NCI-H526 (cell line): ENCODE results near the gene MAPK8IP3.

ENCODE experiments used
- DNase-seq, 2 experiments: peaks; one replicate each; lab custom pipeline; 2025; lab: John Stamatoyannopoulos, UW

MAPK8IP3 gene

DNA sequence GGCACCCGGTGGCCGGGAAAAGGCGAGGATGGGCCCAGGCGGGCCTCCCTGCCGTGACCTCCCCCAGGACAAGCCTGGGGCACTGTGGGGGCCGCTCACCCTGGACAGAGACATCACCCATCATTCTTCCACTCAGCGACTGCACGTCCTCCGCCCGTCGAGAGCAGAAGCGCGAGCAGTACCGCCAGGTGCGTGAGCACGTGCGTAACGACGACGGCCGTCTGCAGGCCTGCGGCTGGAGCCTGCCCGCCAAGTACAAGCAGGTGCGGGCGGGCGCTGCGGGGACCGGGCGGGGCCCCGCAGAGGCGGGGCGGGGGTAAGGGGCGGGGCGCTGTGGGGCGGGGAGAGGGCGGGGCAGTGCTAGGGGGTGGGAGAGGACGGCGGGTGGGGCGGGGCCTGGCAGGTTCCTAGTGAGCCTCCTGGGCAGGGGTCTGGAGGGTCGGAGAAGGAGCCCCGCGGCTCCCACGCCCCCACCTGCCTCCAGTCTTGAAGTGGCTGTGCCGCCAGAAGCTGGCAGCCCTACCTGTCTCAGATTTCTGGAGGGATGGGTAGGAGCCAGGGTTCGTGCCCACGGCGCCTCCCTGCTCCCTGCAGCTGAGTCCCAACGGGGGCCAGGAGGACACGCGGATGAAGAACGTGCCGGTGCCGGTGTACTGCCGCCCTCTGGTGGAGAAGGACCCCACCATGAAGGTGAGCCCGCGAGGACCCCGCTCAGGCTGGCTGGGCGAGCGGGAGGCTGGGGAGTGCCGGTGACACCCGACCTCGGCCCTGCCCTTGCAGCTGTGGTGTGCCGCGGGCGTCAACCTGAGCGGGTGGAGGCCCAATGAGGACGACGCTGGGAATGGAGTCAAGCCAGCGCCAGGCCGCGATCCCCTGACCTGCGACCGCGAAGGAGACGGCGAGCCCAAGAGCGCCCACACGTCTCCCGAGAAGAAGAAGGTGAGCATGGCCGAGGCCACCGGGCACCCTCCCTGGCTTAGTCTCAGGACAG, 57.8 kb downstream of the MAPK8IP3 start:
- DNase-seq: peak; percentile 42 to 62

DNA sequence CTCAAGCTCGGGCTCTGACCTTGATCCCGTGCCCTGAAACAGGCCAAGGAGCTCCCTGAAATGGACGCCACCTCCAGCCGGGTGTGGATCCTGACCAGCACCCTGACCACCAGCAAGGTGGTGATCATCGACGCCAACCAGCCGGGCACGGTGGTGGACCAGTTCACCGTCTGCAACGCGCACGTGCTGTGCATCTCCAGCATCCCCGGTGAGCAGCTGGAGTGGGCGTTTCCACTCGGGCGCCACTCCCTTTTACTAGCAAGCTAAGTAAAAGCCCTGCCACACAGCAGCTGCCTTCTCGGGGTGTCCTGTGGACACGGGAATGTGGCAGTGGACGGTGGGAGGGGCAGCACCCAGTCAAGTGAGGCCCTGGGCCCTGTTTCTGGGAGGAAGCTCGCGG, 59.0 kb downstream of the MAPK8IP3 start:
- DNase-seq: no peak

DNA sequence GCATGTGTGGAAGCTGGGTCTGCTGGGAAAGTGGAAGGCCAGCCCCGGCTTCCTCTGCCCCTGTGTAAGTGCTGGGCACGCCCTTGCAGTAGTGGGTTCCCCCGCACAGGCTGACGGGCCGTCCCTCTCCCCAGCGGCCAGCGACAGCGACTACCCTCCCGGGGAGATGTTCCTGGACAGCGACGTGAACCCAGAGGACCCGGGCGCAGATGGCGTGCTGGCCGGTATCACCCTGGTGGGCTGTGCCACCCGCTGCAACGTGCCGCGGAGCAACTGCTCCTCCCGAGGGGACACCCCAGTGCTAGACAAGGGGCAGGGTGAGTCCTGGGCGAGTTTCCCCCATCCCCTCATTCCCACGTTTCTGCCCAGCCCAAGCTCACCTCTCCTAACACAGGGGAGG, 59.8 kb downstream of the MAPK8IP3 start:
- no peak for DNase-seq

DNA sequence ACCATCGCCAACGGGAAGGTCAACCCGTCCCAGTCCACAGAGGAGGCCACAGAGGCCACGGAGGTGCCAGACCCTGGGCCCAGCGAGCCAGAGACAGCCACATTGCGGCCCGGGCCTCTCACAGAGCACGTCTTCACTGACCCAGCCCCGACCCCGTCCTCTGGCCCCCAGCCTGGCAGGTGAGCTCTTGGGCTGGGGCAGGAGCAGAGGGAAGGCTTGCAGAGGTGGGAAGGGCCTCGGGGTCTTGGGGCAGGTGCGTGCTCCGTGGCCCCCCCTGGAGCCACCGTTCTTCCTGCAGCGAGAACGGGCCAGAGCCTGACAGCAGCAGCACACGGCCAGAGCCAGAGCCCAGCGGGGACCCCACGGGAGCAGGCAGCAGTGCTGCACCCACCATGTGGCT, 60.2 kb downstream of the MAPK8IP3 start:
- no peak for DNase-seq

DNA sequence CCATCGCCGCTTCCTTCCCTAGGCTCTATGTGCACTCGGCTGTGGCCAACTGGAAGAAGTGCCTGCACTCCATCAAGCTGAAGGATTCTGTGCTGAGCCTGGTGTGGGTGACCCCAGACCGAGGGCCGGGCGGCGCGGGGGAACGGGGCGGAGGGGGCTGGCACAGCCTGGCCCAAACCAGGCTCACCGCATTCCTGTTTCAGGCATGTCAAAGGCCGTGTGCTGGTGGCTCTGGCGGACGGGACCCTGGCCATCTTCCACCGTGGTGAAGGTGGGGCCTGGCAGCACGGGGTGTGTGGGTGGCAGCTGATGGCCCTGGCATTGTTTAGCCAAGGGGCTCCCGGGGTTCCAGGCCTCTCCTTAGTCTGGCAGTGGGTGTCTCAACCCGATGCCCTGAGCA, 60.7 kb downstream of the MAPK8IP3 start:
- no peak for DNase-seq

DNA sequence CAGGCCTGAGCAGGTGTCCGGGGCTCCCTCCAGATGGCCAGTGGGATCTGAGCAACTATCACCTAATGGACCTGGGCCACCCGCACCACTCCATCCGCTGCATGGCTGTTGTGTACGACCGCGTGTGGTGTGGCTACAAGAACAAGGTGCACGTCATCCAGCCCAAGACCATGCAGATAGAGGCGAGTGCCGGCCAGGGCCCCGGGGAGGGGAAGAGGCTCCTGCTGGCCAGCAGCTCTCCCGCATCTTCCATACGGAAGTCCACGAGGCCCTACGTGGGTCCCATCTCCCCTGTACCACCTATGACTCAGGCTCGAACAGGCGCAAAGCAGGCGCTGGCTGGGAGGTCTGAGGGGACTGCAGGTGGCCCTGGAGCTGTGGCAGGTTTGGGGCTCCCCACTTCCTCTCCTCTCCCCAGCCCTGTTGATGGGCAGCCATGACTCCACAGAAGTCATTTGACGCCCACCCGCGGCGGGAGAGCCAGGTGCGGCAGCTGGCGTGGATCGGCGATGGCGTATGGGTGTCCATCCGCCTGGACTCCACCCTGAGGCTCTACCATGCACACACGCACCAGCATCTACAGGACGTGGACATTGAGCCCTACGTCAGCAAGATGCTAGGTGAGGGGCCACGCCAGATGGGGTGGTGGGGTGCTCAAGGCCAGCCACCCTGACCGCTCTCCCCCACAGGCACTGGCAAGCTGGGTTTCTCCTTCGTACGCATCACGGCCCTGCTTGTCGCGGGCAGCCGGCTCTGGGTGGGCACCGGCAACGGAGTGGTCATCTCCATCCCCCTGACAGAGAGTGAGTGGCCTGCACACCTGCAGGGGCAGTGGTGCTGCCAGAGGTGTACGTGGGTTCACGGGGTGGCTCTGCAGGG, 61.4 kb downstream of the MAPK8IP3 start:
- no peak for DNase-seq

DNA sequence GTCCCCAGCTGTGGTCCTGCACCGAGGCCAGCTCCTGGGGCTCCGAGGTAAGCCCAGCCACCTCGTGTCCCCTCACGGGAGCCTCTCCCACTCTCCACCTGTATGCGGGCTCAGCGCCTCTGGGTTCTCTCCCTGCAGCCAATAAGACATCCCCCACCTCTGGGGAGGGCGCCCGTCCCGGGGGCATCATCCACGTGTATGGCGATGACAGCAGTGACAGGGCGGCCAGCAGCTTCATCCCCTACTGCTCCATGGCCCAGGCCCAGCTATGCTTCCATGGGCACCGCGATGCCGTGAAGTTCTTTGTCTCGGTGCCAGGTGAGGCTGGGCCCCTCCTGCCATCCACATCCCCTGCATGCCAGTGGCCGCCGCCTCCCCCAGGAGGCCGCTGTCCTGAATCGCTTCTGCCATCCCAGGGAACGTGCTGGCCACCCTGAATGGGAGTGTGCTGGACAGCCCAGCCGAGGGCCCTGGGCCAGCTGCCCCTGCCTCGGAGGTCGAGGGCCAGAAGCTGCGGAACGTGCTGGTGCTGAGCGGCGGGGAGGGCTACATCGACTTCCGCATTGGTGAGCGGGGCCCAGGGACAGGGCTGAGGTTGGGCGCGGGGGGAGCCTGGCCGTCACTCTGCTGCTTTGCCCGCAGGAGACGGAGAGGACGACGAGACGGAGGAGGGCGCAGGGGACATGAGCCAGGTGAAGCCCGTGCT, 62.2 kb downstream of the MAPK8IP3 start:
- no peak for DNase-seq

DNA sequence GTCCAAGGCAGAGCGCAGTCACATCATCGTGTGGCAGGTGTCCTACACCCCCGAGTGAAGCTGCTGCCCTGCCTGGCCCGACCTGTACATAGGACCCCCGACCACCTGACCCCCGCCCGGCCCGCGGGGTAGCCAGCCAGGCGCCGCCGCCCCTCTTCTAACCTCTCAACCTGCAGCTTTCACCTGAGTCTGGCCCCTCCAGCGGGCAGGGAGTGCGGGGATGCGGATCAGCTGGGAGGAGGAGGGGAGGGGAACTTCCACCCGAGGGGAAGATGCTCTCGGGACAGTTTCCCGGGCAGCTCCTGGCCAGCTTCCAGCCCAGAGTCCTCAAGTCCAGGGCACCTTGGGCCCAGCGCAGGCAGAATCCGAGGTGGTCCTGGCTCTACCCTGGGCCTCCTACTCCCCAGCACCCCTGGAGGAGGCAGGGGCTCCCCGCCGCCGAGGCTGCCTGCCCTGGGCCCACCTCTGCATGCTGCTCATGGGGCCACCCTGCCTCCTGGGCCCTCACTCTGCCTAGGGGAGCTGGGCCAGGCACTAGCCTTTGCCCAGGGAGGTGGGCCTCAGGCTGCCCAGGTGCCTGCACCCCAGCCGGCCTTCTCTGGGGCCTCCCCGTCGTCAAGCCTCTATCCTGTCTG, 62.9 kb downstream of the MAPK8IP3 start:
- DNase-seq: no peak

DNA sequence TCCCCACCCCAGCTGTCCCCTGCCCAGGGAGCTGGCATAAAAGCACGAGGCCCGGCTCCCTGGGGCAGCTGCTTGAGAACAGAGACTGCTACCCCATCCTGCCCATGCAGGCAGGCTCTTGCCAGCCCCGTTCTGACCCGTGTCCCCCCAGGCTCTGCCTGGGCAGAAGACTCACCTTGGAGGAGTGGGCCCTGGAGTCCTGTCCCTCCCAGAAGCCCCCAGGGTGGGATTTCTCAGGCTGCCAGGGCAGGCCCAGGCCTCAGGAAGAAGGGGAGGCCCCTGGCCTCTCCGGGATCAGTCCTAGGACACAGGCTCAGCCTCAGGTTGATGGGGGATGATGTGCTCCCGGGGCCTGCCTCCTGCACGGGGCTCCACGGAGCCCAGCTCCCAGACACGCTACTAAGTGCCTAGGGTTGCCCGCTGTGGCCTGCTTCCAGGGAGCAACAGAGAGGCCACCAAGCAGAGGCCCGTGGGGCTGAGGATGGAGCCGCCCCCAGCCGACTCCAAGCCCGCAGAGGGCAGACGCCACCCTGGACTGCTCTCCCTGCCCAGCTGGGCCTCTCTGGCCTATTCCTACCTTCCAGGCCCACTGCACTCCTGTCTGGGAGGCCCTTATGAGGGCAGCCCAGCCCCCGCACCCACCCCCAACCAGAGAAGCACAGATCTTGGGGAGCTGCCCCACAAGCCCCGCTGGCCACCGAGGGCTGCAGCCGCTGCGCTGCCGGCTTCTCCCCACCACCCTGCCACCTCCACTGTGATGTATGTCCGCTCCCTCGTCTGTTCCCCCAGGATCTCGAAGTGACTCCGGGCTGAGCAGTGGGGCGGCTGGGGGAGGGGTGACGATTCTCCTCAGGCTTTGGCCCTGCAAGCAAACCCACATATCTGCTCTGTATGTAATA, 63.7 kb downstream of the MAPK8IP3 start:
- no peak for DNase-seq

DNA sequence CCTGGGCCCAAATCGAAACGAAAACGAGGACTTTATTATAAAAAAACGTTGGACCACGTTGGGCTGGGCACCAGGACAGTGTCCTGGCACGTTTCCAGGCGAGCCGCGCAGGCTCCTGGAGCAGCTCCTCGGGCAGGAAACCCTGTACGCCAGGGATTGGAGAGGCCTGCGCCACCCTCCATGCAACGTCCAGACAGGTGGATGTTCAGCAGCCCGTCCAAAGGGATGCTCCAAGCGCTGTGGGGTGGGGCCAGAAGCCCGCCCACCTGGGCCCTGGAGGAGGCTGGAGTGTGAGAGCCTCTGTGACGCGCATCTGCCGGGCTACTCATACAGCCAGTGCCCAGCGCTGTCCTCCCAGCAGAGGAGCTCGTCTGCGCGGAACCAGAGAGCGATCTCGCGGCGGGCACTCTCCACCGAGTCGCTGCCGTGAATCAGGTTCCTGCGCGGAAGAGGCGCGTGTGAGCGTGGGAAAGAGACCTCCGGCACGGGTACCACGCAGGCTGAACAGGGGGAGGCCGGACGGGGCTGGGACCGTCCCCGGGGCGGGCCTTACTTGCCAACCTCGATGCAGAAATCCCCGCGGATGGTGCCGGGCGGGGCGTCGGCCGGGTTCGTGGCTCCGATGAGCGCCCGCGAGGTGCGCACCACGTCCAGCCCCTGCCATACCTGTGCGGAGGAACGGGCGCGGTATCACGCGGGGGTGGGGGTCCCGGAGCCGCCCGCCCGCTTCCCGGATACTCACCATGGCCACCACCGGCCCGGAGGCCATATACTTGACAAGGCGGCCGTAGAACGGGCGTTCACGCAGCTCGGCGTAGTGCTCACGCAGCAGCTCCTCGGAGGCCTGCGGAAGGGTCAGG, 64.6 kb downstream of the MAPK8IP3 start:
- peak; percentile 69 to 82 for DNase-seq

DNA sequence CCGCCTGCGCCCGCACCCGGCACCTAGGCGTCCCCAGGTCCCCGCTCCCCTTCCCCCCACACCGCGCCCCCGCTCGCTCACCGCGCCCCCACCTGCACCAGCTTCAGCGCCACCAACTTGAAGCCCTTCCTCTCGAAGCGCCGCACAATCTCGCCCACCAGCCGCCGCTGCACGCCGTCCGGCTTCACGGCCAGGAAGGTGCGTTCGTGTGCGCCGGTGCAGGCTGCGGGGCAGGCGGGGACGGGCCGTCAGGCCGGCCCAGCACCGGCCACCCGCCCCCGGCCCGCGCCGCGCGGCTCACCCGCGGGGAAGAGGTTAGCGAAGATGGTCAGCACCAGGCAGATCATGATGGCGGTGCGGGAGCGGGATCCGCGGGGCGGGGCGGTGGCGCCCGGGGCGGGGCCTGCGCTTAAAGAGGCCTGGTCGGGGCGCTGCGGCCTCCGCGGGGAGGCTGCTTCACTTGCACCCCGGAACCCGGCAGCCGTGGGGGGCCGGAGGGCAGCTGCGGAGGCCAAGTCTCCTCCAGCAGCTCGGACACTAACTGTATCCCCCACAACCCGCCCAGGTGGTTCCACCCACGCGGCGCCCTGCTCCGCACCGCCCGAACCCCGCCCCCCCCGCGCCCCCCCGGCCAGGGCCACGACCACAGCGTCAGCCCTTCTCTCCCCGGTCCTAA, 65.3 kb downstream of the MAPK8IP3 start, which contains the start of gene NME3:
Gene NME3, minus strand, starts transcription at position 356 of the 676 bp plus-strand sequence. Its CDS starts 9 bp downstream, at position 347.
- DNase-seq: peak in 1 of 2 experiments; percentile 55

DNA sequence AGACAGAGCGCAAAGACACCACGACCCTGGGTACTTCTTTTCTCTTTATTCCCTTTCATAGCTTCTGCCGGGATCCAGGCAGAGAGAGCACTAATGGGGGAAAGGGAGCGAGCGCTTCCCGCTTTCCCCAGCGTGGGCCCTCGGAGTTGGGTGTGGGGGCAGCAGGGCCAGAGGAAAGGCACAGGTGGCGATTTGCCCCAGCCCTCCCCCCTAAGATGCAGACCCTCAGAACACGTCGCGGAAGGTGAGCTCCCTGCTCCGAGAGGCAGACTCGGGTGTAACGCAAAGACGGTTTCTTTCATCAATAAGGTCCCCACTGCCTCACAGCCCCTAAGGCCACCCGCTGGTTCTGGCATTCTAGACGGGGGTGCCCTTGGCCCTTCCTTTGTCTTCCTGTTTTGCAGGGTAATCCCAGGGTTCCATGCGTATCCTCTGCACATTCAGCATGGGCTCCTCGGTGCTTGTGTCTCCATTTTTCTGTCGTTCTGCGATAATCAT, 65.9 kb downstream of the MAPK8IP3 start:
- peak in 1 of 2 experiments; percentile 10 for DNase-seq

DNA sequence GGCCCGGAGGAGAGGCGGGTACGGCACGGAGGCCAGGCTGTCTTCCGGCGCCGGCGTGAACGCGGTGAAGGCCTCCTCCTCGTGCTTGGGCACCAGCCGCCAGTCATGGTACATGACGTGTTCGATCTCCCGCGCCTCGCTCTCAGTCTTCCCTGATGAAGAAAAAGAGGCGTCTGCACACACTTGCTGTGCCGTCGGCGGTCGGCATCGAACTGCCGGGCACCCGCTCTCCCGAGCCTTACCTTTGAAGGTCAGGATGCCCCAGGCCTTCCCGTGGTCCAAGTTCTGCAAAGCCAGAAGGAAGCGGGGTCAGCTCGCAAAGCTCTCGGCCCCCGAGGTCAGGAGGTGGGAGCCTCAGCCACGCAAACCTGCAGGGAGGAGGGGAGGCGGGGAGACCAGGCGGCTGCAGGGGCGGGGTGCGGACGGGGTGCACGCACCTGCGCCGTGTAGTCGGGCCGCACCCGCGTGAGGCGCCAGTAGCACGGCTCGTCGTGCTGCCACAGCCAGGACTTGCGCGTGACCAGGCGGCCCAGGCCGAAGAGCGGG, 66.4 kb downstream of the MAPK8IP3 start, which contains the start of gene EME2:
Gene EME2, plus strand, starts transcription at position 449 of the 546 bp plus-strand sequence. CDS start 418 bp downstream, outside the sequence.
- DNase-seq: no peak

DNA sequence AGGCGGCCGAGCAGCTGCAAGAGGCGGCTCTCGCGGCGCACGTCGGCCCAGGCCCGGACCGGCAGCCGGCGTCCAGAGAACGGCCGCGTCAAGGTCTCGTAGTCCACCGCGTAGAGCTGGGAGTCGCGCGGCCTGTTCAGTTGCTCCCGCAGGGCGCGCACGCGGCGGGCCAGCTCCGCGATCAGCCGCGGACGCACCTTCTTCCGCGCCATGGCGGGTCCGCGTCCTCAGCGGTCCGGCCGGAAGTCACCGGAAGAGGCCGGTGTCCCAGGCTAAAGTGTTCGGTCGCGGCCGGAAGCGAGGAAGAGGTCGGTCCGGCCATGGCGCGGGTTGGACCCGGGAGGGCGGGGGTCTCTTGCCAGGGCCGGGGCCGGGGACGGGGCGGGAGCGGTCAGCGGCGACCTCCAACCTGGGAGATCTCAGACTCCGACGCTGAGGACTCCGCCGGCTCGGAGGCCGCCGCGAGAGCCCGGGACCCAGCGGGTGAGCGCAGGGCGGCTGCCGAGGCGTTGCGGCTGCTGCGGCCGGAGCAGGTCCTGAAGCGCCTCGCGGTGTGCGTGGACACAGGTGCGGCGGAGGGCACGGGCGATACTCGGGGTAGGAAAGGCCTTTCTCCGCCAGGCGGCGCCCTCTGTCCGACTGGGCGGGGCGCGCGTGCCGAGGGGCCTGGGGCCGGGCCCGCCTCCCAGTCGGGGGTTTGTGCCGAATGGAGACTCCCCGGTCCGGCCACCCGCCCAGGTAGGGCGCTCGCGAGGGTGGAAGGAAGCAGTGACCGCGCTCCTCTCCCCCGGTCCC, 67.1 kb downstream of the MAPK8IP3 start, which contains the start of gene MRPS34:
Gene MRPS34, minus strand, starts transcription at position 227 of the 795 bp plus-strand sequence. Its CDS starts 15 bp downstream, at position 212.
- peak; percentile 30 to 84 for DNase-seq

DNA sequence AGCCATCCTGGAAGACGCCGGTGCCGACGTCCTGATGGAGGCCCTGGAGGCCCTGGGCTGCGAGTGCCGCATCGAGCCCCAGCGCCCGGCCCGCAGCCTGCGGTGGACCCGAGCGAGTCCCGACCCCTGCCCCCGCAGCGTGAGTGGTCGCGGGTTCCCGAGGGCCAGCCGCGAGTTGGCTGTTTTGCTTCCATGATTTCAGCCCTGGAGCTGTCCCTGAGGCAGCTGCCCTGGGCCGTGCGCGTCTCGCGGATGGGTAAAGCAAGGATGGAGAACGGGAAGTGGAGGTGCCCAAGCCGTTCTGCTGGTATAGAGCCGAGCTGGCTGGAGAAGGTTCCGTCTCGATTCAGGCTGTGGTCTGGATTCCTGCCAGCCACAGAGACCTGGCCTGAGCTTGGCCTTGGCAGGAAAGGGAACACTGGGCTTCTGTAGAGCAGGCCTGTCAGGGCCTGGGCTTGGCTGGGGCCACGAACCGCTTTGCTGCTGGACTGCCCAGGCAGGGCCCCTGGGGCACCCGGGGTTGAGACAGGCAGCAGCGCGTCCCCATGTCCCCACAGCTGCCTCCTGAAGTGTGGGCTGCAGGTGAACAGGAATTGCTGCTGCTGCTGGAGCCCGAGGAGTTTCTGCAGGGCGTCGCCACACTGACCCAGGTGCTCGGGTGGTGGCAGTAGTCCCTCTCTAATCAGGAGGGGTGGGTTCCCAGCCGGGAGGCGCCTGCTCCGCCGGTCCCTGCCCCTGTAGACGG, 67.9 kb downstream of the MAPK8IP3 start:
- no peak for DNase-seq

DNA sequence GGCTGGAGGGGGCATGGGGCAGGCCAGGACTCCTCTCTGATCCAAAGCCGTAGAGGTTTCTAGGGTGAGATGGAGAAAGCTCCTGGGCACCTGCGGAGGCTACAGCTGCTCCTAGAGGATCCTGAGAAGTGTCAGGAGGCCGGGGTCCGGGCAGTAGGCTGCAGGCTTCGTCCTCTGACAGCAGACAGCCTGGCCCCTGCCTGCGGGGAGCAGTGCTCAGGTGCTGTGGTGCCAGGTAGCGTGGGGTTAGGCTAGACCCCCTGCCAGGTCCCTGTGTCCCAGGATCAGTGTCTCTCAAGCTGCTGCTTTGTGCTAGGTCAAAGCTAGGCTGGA, 68.4 kb downstream of the MAPK8IP3 start:
- DNase-seq: no peak
